Glomerular visceral epithelial cell (primary cell): ENCODE results near the gene HSD17B11.
"Not testable (repeated sequence)": the region's sequence is repeated elsewhere in the genome, so short reads cannot be mapped to it uniquely, and the experiment has no call there.

ENCODE experiments used
- DNase-seq: peaks from one replicate; pipeline ENCODE4 v3.0.0-alpha.2; 2016; ENCODE audit errors: extremely low spot score

HSD17B11 gene, protein sequence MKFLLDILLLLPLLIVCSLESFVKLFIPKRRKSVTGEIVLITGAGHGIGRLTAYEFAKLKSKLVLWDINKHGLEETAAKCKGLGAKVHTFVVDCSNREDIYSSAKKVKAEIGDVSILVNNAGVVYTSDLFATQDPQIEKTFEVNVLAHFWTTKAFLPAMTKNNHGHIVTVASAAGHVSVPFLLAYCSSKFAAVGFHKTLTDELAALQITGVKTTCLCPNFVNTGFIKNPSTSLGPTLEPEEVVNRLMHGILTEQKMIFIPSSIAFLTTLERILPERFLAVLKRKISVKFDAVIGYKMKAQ

DNA sequence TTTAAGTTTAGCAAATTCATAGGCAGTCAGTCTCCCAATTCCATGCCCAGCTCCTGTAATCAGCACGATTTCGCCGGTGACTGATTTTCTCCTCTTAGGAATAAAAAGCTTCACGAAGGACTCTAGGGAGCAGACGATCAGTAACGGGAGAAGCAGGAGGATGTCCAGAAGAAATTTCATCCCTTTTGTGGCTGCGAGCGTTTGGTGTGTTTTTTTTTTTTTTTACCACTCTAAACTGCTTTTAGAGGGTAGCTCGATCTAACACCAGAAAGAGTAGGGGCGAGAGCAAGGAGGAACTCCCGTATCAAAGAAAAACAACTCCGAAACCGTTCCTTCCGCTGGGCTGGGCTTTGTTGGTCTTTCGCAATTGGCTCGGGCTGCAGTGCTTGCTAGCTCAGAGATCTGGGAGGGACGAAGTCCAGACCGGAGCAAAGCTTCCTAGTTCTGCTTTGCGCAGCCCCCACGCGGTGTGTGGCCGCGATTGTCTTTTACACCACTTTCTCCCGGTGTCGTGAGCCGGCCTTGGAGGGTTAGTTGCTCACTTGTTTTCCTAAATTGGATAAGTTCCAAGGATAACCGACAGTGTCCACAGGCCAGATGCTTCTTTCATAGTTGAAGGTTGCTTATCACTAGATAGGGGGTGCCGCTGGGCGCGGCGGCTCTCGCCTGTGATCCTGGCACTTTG lies at the start of gene HSD17B11:
HSD17B11 (minus strand) TSS at position 298 of the 685 bp plus-strand sequence; CDS start at position 180, 118 bp downstream.
- peak; percentile 94 for DNase-seq

DNA sequence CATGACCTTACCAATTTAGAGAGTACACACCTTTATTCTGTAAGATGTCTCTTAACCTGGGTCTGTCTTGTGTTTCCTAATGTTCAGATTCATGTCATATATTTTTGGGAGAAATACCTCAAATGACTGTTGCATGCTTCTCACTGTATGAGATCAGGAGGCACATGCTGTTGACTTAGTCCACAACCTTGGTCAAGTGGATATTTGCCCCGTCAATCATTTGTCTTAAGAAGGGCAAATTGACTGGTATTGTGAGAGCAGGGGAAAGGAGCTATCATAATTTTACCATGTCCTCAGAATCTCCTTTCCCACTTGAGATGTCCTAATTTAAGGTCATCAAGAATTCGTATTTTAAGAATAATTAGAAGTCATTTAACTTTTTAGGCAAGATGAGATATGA lies 42.4 kb upstream of the HSD17B11 start:
- no peak for DNase-seq

DNA sequence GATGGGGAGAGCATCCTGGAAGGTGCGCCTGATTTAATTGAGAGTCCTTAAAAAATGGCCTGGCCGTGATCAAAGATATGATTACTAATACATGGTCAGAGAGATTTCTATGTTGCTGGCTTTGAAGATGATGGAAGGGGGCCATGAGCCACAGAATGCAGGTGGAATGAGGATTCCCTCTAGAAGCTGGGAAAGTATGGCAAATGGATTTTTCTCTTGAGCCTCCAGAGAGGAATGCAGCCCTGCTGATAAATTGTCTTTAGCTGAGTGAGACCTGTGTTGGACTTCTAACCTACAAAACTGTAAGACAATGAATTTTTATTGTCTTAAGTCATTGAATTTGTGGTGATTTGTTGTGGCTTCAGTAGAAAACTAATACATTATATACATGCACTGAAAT lies 39.0 kb upstream of the HSD17B11 start:
- no peak for DNase-seq

DNA sequence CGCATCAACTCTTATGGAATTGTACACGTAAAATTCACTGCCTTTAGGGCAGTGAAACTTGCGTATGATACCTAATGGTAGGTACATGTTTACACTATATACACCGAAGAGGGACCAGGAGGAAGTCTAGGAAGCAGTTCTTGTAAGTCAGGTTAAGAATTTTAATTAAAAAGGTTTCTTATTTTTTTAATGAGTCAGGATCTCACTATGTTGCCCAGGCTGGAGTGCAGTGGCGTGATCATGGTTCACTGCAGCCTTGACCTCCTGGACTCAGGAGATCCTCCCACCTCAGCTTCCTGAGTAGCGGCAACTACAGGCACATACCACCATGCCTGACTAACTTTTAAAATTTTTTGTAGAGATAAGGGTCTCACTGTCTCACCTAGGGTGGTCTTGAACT lies 38.0 kb upstream of the HSD17B11 start:
- no peak for DNase-seq

DNA sequence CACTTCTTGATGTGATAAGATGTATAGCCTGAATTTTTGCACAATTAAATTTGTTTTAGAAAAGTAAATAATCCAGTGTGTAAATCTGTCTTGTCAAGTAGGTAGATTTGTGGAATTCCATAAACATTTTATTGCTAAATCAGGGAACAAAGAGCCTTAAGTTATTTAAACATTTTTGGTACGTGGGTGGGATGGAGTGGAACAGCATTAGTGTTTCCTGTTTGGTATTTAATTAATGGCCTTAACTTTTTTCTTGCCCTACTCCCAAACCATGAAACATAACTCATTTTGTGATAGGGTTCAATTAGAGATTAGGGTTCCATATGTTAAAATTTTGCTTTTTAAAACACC lies 36.5 kb upstream of the HSD17B11 start:
- DNase-seq = no peak

DNA sequence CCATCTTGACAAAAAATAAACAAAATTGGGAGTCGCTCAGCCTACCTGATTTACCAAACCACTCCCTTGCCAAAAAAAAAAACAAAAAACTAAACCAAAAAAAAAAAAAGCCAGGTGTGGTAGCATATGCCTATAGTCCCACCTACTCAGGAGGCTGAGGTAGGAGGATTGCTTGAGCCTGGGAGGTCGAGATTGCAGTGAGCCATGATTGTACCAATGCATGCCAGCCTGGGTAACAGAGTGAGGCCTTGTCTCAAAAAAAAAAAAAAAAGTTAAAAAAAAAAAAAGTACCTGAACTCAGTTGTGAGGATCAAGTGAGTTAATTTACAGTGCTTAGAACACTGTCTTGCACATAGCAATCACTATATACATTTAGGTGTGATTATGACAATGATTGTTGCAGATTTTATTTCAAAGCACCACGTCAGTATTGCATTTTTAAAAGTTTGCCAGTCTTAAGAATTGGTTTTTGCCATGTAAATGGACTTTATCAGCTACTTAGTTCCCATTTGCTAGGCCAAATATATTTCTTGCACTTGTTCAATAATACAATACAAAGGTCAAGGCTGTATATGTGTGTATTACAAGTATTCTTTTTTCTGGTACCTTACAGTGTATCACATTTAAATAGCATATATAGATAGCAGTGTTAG lies 36.0 kb upstream of the HSD17B11 start:
- no peak for DNase-seq

DNA sequence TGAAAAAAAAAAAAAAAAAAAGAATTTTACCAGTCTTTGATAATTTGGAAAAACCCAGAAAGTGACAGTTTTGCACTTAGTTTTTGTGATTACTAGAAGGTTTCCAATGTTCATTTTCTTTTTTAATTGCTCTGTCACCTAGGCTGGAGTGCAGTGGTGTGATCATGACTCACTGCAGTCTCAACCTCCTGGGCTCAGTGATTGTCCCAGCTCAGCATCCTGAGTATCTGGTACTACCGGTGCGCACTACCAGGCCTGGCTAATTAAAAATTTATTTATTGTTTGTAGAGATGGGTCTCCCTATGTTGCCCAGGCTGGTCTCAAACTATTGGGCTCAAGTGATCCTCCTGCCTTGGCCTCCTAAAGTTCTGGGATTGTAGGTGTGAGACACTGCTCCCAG lies 34.7 kb upstream of the HSD17B11 start:
- DNase-seq = no peak

DNA sequence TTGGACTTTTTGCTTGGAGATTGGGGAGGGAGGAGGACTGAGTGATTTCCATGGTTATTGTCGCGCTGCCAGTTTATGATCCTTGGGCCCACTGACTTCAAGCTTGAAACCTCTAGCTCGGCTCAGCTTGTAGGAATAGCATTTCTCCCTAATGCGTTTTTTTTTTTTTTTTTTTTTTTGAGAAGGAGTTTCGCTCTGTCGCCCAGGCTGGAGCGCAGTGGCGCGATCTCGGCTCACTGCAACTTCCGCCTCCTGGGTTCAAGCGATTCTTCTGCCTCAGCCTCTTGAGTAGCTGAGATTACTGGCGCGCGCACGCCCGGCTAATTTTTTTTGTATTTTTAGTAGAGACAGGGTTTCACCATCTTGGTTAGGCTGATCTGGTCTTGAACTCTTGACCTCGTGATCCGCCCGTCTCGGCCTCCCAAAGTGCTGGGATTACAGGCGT lies 33.1 kb upstream of the HSD17B11 start:
- DNase-seq = peak; percentile 16

DNA sequence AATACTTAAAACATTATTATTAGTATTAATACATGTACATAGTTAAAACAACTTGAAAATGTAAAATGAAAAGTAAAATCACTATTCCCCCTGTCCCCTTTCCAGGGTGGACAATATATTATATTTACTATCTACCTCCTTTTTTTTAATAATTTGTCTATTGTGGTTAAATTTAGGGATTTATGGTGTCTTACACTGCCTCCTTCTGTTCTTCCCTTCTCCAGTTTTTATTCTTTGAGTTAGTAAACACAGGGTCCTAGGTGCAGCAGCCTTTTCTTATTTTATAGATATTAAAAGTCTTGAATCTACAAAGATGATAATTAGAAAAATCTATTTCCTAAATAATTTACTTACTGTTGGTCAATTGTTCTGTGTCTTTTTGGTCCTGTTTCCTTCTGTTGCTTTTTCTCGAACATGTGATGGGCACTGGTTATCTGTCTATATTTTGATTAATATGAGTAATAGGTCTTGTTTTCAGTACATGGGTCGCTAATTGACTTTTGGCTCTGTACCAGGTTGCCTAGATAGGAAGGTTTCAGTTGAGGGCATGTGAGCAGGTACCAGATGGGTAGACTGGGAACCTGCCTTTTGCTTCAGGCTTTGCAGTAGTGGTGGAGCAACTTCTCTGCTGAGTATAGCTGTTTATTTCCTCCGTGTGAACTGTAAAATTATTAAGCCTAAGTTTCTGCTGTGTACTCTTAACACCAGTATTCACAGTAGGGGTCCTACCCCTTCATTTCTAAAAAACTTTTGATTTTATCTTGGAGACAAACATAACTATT lies 32.5 kb upstream of the HSD17B11 start:
- DNase-seq = peak; percentile 36

DNA sequence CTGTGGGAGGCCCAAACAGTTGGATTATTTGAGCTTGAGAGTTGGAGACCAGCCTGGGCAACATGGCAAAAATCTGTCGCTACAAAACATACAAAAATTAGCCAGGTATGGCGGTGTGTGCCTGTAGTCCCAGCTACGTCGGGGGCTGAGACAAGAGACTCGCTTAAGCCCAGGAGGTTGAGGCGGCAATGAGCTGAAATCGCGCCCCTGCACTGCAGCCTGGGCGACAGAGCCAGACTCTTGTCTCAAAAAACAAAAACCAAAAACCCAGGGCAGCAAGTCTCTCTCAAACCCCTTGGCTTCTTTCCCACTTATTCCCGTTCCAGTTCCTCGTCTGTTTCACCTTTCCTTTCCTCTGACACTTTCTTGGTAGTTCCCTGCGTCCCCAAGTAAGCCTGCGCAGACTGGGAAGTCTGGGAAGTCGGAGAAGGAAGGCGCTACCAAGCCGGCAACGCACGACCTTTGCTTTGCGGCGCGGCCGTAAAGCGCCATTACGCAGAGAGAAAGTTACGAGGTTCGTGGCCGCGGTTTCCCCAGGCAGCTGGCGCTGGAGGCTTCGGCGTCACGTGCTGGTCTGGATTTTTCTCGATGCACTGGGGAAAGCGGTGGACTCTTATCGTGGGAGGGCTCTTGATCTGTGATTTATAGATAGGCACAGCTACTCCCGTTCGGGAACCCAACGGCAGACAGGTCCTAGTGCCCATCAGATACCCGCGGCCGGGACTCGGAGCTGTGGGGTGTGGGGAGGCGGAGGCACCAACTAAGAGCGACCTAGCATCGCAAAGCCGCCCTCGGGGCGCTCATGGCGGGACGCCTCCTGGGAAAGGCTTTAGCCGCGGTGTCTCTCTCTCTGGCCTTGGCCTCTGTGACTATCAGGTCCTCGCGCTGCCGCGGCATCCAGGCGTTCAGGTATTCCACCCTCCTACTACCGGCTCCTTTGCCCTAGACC lies 31.4 kb upstream of the HSD17B11 start, which contains the start of gene NUDT9:
NUDT9 (plus strand) TSS at position 470 of the 949 bp plus-strand sequence; CDS start at position 803, 333 bp downstream.
- DNase-seq = peak; percentile 95

DNA sequence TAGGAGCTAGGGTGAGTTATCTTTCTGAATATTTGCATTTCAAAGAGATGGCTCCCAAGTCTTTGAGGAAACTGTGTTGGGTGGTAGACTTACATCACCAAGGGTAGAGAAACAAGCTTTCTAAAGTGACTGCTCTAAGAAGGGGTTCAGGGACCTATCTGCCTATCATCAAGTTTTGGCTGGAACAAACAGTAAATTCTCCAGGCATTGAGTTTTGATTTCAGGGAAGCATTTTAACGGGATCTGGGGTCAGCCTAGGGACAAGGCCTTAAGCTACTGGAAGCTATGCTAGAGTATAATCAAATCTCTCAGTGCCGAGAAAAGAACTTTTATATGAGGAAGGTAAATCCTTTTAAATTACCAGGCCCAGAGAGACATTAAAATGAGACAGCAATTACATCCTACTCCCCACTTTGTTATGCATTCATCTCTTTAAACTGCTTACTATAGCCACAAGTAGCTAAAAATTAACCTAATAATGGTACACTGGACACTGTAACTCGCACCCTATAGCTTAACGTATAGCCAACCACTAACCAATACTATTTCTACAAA lies 29.4 kb upstream of the HSD17B11 start:
- no peak for DNase-seq

DNA sequence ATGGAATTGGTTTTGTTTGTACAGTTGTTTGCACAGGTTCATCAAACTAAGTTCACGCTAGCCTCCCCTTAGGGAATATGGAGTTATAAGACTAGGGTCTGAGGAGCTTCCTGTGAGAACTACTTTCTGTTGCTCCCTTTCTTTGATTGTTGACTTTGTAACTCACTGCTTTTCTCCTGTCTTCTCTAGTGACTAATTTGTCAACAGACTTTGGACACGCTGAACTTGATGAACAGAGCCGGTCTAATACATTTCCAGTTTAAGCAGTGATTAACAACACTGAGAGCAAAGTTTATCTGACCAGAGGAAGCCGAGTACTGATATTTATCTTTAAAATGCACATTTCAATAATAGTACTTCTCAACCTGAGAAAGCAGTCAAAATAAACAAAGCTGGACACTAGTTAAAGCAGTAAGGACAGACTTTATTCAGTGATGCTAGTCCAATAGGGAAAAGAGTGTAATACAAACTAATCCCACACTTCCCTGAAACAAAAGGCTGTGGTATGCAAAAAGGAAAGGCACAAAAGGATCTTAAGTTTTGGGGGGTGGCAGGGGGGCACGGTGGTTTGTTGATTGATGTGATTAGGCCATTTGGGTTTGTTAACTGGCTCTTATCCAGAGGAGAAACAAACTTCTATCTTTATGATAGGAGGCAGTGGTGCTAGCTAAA lies 28.7 kb upstream of the HSD17B11 start:
- no peak for DNase-seq

DNA sequence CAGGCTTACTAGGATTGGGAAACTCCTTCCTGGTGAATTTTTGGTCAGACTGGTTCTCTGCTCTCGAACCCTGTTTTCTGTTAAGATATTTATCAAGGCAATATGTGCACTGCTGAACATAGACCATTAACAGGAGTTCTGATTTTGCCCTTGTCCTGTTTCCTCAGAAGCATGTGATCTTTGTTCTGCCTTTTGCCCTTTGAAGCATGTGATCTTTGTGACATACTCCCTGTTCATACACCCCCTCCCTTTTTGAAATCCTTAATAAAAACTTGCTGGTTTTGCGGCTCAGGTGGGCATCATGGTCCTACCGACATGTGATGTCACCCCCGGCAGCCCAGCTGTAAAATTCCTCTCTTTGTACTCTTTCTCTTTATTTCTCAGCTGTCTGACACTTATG lies 27.4 kb upstream of the HSD17B11 start:
- DNase-seq = not testable (repeated sequence)

DNA sequence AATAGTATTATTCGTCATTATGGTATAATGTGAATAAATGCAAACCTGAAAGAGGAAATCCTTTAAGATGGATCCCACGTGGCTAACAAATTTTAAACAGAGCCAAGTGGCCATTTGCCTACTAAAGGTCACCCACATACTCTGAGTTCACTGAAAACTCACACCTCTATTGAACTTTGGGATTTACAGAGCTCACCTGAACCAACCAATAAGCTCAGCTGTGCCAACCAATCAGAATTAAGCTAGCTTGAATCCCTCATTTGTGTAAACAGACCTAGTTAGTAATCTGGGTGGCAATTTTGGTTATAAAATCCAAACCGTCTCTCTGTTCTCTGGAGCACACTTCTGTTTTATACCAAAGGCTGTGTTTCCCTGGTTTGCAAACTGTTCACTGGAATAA lies 26.0 kb upstream of the HSD17B11 start:
- DNase-seq = no peak

DNA sequence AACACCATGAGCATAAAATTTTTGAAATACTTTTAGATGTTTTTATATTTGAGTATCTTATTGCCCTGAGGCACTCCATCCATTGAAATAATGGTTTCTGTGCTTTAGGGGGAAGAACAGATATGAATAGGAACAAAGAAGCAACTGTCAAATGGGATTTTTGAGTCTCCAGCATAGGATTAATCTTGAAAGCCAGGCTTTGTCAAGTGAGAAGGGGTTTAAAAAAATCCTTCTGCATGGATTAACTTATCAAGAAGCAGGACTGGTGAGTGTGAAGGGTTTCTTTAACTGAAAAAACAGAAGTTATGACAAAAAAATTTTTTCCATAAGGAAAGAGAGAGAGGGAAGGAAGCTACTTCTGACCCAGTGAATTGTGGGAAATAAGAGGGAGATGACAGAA lies 23.8 kb upstream of the HSD17B11 start:
- no peak for DNase-seq

DNA sequence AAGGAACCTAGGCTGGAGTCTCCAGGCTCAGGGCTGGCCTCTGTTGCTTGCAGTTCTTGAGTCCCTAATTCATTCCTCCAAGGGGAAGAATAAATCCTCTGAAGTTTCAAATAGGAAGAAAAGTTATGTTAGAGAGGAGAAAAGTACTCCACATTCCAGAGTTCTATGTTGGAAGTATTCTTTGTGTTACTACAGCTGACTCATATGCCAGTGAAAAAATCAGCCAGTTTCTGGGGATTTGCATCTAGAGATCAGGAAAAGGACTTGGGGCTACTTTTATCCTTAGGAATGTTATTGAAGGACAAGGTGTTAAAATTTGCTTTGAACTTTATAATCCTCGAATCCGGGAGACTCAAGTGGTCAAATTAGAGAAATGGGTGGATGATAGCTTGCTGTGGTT lies 19.7 kb upstream of the HSD17B11 start:
- no peak for DNase-seq

DNA sequence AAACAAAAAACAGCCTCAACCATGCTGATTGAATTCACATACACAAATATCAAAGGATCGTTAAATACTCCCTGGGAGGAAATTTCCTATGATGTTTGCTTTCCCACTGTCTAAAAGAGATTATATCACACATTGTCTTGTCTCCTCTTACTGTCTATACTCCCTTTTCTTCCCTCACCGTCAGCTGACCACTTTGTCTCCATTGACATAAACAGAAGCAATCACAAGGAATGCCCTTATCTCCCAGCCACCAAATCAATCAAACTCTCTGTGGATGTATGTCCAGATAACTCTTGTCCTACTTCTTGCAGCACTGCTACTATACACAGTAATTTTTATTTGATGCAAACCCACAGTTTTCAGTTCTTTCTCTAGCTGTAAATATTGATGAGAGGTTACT lies 19.2 kb upstream of the HSD17B11 start:
- no peak for DNase-seq

DNA sequence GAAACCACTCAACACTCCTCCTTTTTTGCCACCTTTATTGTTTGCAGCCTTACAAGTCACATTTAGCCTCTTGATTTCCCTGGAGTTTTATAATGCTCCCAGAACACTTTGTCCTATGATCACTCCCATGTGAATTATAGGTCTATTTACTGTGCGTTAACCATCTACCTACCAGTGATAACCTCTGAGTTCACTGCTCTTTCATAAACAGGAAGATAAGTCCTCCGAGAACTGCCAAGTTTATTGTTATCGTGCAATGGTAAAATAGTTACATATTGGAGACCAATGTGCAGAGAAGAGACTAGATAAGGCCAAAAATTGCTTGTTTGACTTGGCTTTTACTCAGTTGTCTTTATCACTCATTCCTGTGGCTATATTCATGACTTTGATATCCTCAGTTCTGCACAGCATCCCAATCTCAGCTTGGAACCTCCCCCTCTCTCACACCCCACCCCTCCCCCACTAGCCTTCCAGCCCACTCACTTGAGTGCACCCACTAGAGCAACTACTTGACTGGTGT lies 18.5 kb upstream of the HSD17B11 start:
- no peak for DNase-seq

DNA sequence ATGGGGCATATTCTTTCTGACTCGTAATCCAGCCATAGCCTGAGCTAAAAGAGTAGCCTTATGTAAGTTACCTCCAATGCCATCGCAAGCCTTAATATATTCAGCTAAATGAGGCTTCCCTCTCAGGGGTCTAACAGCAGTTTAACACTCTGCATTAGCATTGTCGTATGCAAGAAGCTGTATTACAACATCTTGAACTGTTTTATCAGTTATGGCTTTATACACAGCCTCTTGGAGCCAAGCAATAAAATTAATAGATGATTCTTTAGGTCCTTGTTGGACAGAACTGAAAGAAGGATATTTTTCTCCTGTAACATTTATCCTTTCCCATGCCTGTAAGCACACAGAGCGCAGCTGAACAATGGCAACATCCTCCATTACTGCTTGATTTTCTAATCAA lies 15.9 kb upstream of the HSD17B11 start:
- not testable (repeated sequence) for DNase-seq

DNA sequence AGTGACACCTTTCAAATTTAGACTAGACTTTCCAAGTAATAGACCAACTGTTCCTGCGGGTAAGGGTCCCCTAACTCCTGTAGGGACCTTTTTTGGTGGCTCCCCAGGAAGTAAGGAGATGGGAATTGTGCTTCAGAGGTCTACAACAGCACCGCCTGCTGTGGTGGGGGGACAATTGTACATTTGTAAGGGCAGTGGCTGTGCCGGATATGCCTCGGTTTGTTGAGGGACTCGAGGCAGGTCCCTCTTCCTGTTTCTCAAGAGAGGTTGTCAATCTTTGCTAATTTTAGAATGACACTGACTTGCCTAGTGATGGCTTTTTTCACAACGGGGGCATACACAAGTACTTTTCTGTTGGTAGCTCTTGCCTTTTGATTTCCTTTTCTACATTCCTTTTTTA lies 15.5 kb upstream of the HSD17B11 start:
- DNase-seq = no peak
